ENCODE results near the gene ENTPD6.
"Not testable (repeated sequence)": the region's sequence is repeated elsewhere in the genome, so short reads cannot be mapped to it uniquely, and the experiment has no call there.

Gene ENTPD6

GRCh38 chr20:25257756-25258475 lies 62.4 kb downstream of the ENTPD6 start:
- no peak for DNase-seq (ENCODE audit: low read depth)

- DNase-seq (ENCODE audit: low read depth): no peak
Measured at GRCh38 chr20:25258476-25258805, 62.9 kb downstream of the ENTPD6 start.

GRCh38 chr20:25258828-25259227 lies 63.3 kb downstream of the ENTPD6 start:
- DNase-seq (ENCODE audit: low read depth): no peak

GRCh38 chr20:25259358-25259757 lies 63.8 kb downstream of the ENTPD6 start:
- no peak for DNase-seq (ENCODE audit: low read depth)

- no peak for DNase-seq (ENCODE audit: low read depth)
Measured at GRCh38 chr20:25259788-25260254, 64.3 kb downstream of the ENTPD6 start.

GRCh38 chr20:25260770-25261437 lies 65.4 kb downstream of the ENTPD6 start:
- not testable (repeated sequence) for DNase-seq (ENCODE audit: low read depth)

GRCh38 chr20:25269057-25269832 lies 73.7 kb downstream of the ENTPD6 start:
- DNase-seq (ENCODE audit: low read depth): no peak

GRCh38 chr20:25269833-25270170 lies 74.3 kb downstream of the ENTPD6 start:
- no peak for DNase-seq (ENCODE audit: low read depth)

- no peak for DNase-seq (ENCODE audit: low read depth)
Measured at GRCh38 chr20:25270829-25271251, 75.3 kb downstream of the ENTPD6 start.

GRCh38 chr20:25271486-25272222 lies 76.1 kb downstream of the ENTPD6 start:
- DNase-seq (ENCODE audit: low read depth): no peak

- DNase-seq (ENCODE audit: low read depth): no peak
Measured at GRCh38 chr20:25272223-25273000, 76.9 kb downstream of the ENTPD6 start.

GRCh38 chr20:25273046-25273445 lies 77.5 kb downstream of the ENTPD6 start:
- no peak for DNase-seq (ENCODE audit: low read depth)

GRCh38 chr20:25273541-25274358 lies 78.2 kb downstream of the ENTPD6 start:
- no peak for DNase-seq (ENCODE audit: low read depth)

- DNase-seq (ENCODE audit: low read depth): no peak
Measured at GRCh38 chr20:25274481-25274880, 79.0 kb downstream of the ENTPD6 start.

- no peak for DNase-seq (ENCODE audit: low read depth)
Measured at GRCh38 chr20:25274891-25275812, 79.6 kb downstream of the ENTPD6 start.

GRCh38 chr20:25275813-25276532 lies 80.5 kb downstream of the ENTPD6 start:
- DNase-seq (ENCODE audit: low read depth): no peak
